Stomach (tissue), 4 donors: ENCODE results near the gene PRDM16.

Experiments
- CTCF ChIP-seq, 7 experiments: fragments of 450-650 bp in 4 of 7; fragments of 200-600 bp in 3 of 7; sonication (generic) in 3 of 7; IDR thresholded peaks; one replicate each; pipeline ENCODE4 v1.5.1; 2016 to 2019; ENCODE audit warnings: antibody characterized with exemption in 7 of 7, control low read depth in 2 of 7, mild to moderate bottlenecking in 1 of 7
- EP300 ChIP-seq: sonication (generic); formaldehyde crosslinking; IDR thresholded peaks from one replicate; pipeline ENCODE4 v1.6.1; 2017; ENCODE audit warnings: antibody characterized with exemption
- POLR2AphosphoS5 ChIP-seq, 3 donors: sonication (generic); formaldehyde crosslinking; IDR thresholded peaks; one replicate each; pipeline ENCODE4 v1.6.1; 2016; ENCODE audit warnings: antibody characterized with exemption in 3 of 3

GRCh38 chr1:3241236-3241550 is 172.2 kb downstream of the PRDM16 start:
- no peak for TF ChIP-seq CTCF (IDR thresholded peaks at IDR 0.05)
- TF ChIP-seq EP300: no peak
- TF ChIP-seq POLR2AphosphoS5 (IDR thresholded peaks at IDR 0.05): no peak
